Right atrium auricular region (tissue), 2 donors: ENCODE measurements around the gene FGF14. TPM values are rescaled to one million over a fixed set of nuclear protein-coding genes. Genes with fewer than 3 reads are reported as not detected.

Experiments
- DNase-seq: peaks from one replicate; pipeline ENCODE4 v3.0.0-alpha.2; 2019; ENCODE audit warnings: low spot score
- H3K27ac ChIP-seq, 2 donors: fragments of 200-600 bp; sonication (generic); 1 replicate in 1 of 2; 2 replicates in 1 of 2; pipeline ENCODE4 v1.5.1; 2016 to 2019
- H3K27me3 ChIP-seq, 2 donors: fragments of 200-600 bp; sonication (generic); one replicate each; pipeline versions ENCODE4 v1.5.1 to v1.6.0; 2017 to 2019
- H3K36me3 ChIP-seq: fragments of 200-600 bp; sonication (generic); one replicate; pipeline ENCODE4 v1.5.1; 2016
- H3K4me1 ChIP-seq, 2 donors: fragments of 200-600 bp; sonication (generic); one replicate each; pipeline versions ENCODE4 v1.5.1 to v1.6.0; 2017 to 2019
- H3K4me3 ChIP-seq, 2 donors: fragments of 200-600 bp; sonication (generic); 1 replicate in 1 of 2; 2 replicates in 1 of 2; pipeline ENCODE4 v1.5.1; 2017 to 2019; ENCODE audit warnings: mild to moderate bottlenecking in 1 of 2, moderate library complexity in 1 of 2
- H3K9me3 ChIP-seq, 2 donors: fragments of 200-600 bp; sonication (generic); one replicate each; pipeline ENCODE4 v1.5.1; 2019
- total RNA-seq, 2 donors: library from RNA; depleted of rRNA; stranded (reverse); fragments of >200 nt; gene quantifications; one replicate each; pipeline ENCODE4 v1.1.0, GENCODE V29; 2016
- TF ChIP-seq, protein P1 (sequence below), 2 donors: fragments of 200-600 bp; sonication (generic); IDR thresholded peaks; one replicate each; pipeline ENCODE4 v1.5.1; 2019; ENCODE audit warnings: antibody characterized with exemption in 2 of 2

FGF14 gene
- total RNA-seq, 2 donors from 2014 or later, result 1.3 to 1.7 TPM

DNA sequence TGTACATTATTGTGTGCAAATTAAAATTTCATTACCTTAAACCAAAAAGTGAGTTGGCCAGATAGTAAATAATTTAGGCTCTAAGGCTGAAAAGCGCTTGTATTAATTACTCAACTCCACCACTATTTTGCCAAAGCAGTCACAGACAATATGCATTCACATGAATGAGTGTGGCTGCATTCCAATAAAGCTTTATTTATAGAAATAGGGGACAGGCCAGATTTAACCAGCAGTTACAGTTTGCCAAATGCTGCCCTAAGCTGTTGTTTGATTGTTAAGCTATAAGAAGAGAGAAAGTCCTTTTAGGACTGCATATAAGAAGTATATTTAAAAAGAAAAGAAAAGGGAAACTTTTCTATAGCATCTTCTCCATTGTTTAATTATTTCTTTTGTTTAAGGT lies 606.8 kb downstream of the FGF14 start:
- Histone ChIP-seq H3K4me3 (no peak overlapping the region), H3K27me3 (no peaks in the 10 kb centered on the region), H3K9me3 (no peaks in the 10 kb centered on the region), H3K4me1 (no peaks in the 10 kb centered on the region), H3K27ac (no peak overlapping the region), H3K36me3 (no peaks in the 10 kb centered on the region)
- TF ChIP-seq, protein P1, sequence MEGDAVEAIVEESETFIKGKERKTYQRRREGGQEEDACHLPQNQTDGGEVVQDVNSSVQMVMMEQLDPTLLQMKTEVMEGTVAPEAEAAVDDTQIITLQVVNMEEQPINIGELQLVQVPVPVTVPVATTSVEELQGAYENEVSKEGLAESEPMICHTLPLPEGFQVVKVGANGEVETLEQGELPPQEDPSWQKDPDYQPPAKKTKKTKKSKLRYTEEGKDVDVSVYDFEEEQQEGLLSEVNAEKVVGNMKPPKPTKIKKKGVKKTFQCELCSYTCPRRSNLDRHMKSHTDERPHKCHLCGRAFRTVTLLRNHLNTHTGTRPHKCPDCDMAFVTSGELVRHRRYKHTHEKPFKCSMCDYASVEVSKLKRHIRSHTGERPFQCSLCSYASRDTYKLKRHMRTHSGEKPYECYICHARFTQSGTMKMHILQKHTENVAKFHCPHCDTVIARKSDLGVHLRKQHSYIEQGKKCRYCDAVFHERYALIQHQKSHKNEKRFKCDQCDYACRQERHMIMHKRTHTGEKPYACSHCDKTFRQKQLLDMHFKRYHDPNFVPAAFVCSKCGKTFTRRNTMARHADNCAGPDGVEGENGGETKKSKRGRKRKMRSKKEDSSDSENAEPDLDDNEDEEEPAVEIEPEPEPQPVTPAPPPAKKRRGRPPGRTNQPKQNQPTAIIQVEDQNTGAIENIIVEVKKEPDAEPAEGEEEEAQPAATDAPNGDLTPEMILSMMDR (IDR thresholded peaks at IDR 0.05), result no peak
- no peak for DNase-seq

DNA sequence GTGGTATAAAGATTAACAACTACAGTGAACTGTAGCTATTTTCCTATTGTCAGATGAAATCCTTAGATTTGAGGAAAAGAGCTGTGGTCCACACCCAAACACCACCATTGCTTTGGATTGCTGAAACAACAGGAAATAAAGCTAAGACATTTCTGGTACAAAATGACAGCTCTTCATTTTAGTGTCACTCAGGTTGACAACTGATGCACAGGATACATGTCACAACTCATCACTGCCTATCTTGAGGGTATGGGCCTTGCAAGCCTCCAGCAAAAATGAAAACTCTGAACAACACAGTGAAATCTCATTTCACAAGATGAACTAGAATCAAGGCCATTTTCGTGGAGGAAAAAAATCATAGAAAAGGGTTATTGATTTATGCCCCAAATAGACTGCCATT lies 609.7 kb downstream of the FGF14 start:
- H3K36me3 ChIP-seq, result no peaks in the 10 kb centered on the region
- H3K4me1 ChIP-seq, result no peaks in the 10 kb centered on the region
- no peaks in the 10 kb centered on the region for H3K27me3 ChIP-seq
- TF ChIP-seq, protein P1 (IDR thresholded peaks at IDR 0.05), result no peak
- DNase-seq, result no peak
- H3K9me3 ChIP-seq, result no peaks in the 10 kb centered on the region
- H3K27ac ChIP-seq, result no peak overlapping the region
- no peak overlapping the region for H3K4me3 ChIP-seq

DNA sequence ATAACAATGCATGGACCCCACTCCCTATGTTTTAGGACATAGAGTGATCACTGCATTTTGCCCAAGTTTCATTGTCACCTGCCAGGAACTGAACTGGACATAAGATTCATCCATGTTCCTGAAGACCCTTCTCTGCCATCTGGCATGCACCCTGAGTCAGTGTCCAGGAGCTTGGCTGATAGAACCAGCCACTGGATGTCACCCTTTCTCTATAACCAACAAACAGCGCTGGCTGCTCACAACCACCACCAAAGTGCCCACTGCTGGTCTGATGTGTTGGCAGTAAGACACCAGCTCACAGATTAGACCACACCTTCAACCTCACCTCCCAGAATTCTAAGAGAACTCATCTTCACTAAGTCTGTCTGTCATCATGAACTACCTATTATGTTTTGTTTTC lies 616.0 kb downstream of the FGF14 start:
- no peaks in the 10 kb centered on the region for H3K27me3 ChIP-seq
- no peaks in the 10 kb centered on the region for H3K4me1 ChIP-seq
- H3K9me3 ChIP-seq, result no peaks in the 10 kb centered on the region
- DNase-seq, result no peak
- TF ChIP-seq, protein P1 (IDR thresholded peaks at IDR 0.05), result peak in 1 of 2 donors; percentile 59
- H3K4me3 ChIP-seq, result no peak overlapping the region
- no peaks in the 10 kb centered on the region for H3K36me3 ChIP-seq
- no peak overlapping the region for H3K27ac ChIP-seq

DNA sequence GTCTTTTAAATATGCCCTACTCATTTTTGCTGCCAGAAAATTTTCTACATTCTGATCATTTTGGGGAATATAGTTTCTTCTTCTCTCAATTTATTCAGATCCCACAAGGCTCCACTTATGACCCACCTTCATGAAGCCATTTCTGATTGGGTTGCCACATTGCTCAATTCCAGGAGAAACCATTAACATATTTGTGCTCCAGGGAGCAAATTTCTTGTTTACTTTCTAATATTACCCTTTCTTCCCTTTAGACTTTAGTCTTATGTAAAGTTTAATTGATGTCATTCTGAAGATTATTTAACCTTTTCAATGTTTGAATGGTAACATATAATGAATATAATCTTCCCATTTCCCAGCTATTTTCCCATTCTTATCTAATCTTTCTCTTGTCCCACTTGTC lies 617.5 kb downstream of the FGF14 start:
- Histone ChIP-seq H3K4me3 (no peak overlapping the region), H3K9me3 (no peaks in the 10 kb centered on the region), H3K4me1 (no peaks in the 10 kb centered on the region), H3K36me3 (no peaks in the 10 kb centered on the region), H3K27ac (no peak overlapping the region), H3K27me3 (no peaks in the 10 kb centered on the region)
- TF ChIP-seq, protein P1 (IDR thresholded peaks at IDR 0.05), result no peak
- DNase-seq, result no peak

DNA sequence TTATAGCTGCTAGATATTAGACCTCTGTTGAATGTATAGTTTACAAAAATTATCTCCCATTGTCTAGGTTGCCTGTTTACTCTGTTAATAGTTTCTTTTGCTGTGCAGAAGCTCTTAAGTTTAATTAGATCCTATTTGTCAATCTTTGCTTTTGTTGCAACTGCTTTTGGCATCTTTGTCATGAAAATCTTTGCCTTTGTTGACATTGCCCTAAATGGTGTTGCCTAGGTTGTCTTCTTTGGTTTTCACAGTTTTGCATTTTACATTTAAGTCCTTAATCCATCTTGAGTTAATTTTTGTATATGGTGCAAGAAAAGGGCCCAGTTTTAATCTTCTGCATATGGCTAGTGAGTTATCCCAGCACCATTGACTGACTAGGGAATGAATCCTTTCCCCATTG lies 618.3 kb downstream of the FGF14 start:
- no peak overlapping the region for H3K4me3 ChIP-seq
- no peaks in the 10 kb centered on the region for H3K4me1 ChIP-seq
- H3K27ac ChIP-seq, result no peak overlapping the region
- no peaks in the 10 kb centered on the region for H3K9me3 ChIP-seq
- TF ChIP-seq, protein P1 (IDR thresholded peaks at IDR 0.05), result no peak
- H3K36me3 ChIP-seq, result no peaks in the 10 kb centered on the region
- H3K27me3 ChIP-seq, result no peaks in the 10 kb centered on the region
- DNase-seq, result no peak

DNA sequence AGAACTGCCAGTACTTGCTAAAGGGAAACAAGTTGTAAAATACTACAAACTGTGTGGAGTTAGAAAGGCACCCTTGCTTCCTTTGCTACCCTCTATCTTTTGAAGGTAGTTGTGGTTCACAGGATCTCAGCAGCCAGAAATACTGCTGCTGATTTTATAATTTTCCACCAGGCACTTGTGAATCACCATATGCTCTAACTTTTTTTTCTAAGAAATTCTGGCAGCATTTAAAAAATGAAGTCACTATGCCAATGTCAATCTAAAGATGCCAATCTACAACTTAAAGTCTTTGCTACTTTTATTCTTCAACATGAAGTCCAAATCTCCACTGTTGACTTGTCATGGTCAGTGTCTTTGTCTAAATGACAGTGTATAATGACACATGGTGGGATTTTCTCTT lies 621.6 kb downstream of the FGF14 start:
- Histone ChIP-seq H3K27ac (no peak overlapping the region), H3K36me3 (no peaks in the 10 kb centered on the region), H3K4me1 (no peaks in the 10 kb centered on the region), H3K9me3 (no peaks in the 10 kb centered on the region), H3K4me3 (no peak overlapping the region), H3K27me3 (no peaks in the 10 kb centered on the region)
- DNase-seq, result no peak
- TF ChIP-seq, protein P1 (IDR thresholded peaks at IDR 0.05), result no peak
